ENCODE data around the gene DYRK1A.
A peak's percentile ranks its signal among the peaks of the same experiment; 100 is the strongest.
"Not testable (repeated sequence)": the region's sequence is repeated elsewhere in the genome, so short reads cannot be mapped to it uniquely, and the experiment has no call there.

Gene DYRK1A

DNA sequence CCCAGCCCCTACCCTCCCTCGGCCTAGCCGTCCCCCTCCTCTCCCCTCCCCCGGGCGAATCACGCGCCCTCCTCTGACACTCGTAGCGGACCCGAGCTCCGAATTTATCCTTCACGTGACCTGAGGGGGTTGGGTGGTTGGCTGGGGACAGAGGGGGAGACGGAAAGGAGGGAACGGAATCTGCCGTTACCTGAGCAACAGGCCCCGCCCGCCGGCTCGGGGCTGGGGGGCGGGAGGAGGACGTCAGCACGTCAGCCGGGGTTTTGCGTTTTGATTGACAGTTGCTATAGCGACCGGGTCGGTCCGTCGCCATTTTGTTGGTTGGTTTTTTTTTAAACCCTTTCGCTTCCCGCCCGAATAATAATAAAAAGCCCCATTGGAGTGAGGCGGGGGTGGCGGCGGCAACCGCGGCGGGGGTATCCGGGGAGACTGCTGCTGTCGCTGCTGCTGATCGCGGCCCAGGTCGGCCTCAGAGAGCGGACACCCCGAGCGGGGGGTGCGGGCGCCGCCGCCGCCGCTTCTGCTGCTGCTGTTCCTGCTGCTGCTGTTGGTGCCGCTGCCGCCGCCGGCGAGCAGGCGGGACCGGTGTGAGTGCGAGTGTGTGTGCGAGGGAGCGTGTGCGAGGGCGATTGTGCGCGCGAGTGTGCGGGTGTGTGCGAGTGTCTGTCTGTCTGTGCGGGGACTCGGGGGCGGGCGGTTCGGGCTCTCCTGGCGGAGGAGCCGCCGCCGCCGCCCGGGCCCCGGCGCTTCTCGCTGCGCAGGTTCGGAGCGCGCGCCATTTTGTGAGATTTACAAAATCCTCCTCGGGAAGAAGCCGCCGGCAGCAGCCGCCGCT lies at the start of gene DYRK1A:
DYRK1A (plus strand) TSS at position 292 of the 835 bp plus-strand sequence. CDS start 53,602 bp downstream, outside the sequence.
- Histone ChIP-seq H3K27me3 (replicated peaks; ENCODE audit: control insufficient read depth, insufficient read depth, low read length) (no peaks in the 10 kb centered on the region), H3K36me3 (ENCODE audit: control insufficient read depth, insufficient read depth, low read length) (no peaks in the 10 kb centered on the region), H3K4me3 (replicated peaks; ENCODE audit: low read depth, low read length) (peak within 1 kb of the TSS; percentile 96)
- TF ChIP-seq, protein P1, sequence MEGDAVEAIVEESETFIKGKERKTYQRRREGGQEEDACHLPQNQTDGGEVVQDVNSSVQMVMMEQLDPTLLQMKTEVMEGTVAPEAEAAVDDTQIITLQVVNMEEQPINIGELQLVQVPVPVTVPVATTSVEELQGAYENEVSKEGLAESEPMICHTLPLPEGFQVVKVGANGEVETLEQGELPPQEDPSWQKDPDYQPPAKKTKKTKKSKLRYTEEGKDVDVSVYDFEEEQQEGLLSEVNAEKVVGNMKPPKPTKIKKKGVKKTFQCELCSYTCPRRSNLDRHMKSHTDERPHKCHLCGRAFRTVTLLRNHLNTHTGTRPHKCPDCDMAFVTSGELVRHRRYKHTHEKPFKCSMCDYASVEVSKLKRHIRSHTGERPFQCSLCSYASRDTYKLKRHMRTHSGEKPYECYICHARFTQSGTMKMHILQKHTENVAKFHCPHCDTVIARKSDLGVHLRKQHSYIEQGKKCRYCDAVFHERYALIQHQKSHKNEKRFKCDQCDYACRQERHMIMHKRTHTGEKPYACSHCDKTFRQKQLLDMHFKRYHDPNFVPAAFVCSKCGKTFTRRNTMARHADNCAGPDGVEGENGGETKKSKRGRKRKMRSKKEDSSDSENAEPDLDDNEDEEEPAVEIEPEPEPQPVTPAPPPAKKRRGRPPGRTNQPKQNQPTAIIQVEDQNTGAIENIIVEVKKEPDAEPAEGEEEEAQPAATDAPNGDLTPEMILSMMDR (IDR thresholded peaks at IDR 0.05; ENCODE audit: insufficient read depth, low read length, poor library complexity, severe bottlenecking) = no peak
- peak; percentile 100 for DNase-seq (ENCODE audit: extremely low read depth, insufficient read length)

DNA sequence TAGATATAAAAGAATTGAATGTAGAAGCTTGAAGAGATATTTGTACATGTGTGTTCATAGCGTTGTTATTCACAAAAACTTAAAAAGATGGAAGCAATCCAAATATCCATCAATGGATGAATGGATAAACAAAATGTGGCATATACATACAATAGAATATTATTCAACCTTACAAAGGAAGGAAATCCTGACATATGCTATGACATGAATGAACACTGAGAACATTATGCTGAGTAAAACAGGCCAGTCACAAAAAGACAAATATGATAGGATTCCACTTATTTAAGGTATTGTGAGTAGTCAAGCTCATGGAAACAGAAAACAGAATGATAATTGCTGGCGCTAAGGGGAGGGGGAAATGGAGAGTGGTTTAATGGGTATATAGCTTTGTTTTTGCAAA lies 47.0 kb upstream of the DYRK1A start:
- Histone ChIP-seq H3K36me3 (ENCODE audit: control insufficient read depth, insufficient read depth, low read length) (no peaks in the 10 kb centered on the region), H3K4me3 (replicated peaks; ENCODE audit: low read depth, low read length) (no peak overlapping the region), H3K27me3 (replicated peaks; ENCODE audit: control insufficient read depth, insufficient read depth, low read length) (no peaks in the 10 kb centered on the region; the same call in 1 of the 2 replicates)
- DNase-seq (ENCODE audit: extremely low read depth, insufficient read length) = no peak
- TF ChIP-seq, protein P1 (IDR thresholded peaks at IDR 0.05; ENCODE audit: insufficient read depth, low read length, poor library complexity, severe bottlenecking) = no peak

- no peaks in the 10 kb centered on the region; the same call in 1 of the 2 replicates for H3K27me3 ChIP-seq (replicated peaks; ENCODE audit: control insufficient read depth, insufficient read depth, low read length)
- H3K4me3 ChIP-seq (replicated peaks; ENCODE audit: low read depth, low read length) = no peak overlapping the region
- no peak for DNase-seq (ENCODE audit: extremely low read depth, insufficient read length)
- TF ChIP-seq, protein P1 (IDR thresholded peaks at IDR 0.05; ENCODE audit: insufficient read depth, low read length, poor library complexity, severe bottlenecking) = no peak
- H3K36me3 ChIP-seq (ENCODE audit: control insufficient read depth, insufficient read depth, low read length) = no peaks in the 10 kb centered on the region
Measured at GRCh38 chr21:37322084-37322483, 44.5 kb upstream of the DYRK1A start.

GRCh38 chr21:37324558-37324957 lies 42.0 kb upstream of the DYRK1A start:
- Histone ChIP-seq H3K27me3 (replicated peaks; ENCODE audit: control insufficient read depth, insufficient read depth, low read length) (no peaks in the 10 kb centered on the region), H3K36me3 (ENCODE audit: control insufficient read depth, insufficient read depth, low read length) (no peaks in the 10 kb centered on the region), H3K4me3 (replicated peaks; ENCODE audit: low read depth, low read length) (no peak overlapping the region)
- TF ChIP-seq, protein P1 (IDR thresholded peaks at IDR 0.05; ENCODE audit: insufficient read depth, low read length, poor library complexity, severe bottlenecking) = no peak
- no peak for DNase-seq (ENCODE audit: extremely low read depth, insufficient read length)

DNA sequence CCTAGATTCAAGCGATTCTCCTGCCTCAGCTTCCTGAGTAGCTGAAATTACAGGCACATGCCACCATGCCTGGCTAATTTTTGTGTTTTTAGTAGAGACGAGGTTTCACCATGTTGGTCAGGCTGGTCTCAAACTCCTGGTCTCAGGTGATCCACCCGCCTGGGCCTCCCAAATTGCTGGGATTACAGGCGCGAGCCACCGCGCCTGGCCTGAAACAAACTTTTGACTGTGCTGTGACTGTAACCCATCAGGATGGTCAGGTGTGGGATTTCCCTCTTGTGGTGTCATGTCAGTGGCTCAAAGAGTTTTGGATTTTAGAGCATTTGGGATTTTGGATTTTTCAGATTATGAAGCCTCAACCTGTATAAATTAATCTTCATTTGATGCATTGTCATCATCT lies 38.4 kb upstream of the DYRK1A start:
- not testable (repeated sequence) for DNase-seq (ENCODE audit: extremely low read depth, insufficient read length); H3K36me3 ChIP-seq (ENCODE audit: control insufficient read depth, insufficient read depth, low read length); H3K27me3 ChIP-seq (replicated peaks; ENCODE audit: control insufficient read depth, insufficient read depth, low read length); H3K4me3 ChIP-seq (replicated peaks; ENCODE audit: low read depth, low read length)

DNA sequence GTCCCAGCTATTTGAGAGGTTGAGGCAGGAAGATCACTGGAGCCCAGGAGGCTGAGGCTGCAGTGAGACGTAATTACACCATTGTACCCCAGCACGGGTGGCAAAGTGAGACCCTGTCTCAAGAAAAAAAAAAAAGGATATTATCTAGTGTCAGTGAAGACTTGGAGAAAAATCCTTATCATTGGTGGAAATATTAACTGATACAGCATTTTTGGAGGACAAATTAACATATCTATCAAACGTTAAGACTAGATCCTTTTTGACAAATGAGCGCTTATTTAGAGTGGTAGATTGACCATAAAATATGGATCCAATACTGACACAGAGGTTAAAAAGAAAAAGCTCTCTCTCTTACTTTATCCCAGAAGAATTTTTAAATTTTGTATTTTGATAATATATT lies 35.2 kb upstream of the DYRK1A start:
- no peak overlapping the region for H3K4me3 ChIP-seq (replicated peaks; ENCODE audit: low read depth, low read length)
- H3K36me3 ChIP-seq (ENCODE audit: control insufficient read depth, insufficient read depth, low read length) = no peaks in the 10 kb centered on the region
- no peaks in the 10 kb centered on the region for H3K27me3 ChIP-seq (replicated peaks; ENCODE audit: control insufficient read depth, insufficient read depth, low read length)
- DNase-seq (ENCODE audit: extremely low read depth, insufficient read length) = no peak
- TF ChIP-seq, protein P1 (IDR thresholded peaks at IDR 0.05; ENCODE audit: insufficient read depth, low read length, poor library complexity, severe bottlenecking) = no peak

All from GM06990 (cell line).